ENCODE results near the gene CHSY1.
A peak's percentile ranks its signal among the peaks of the same experiment; 100 is the strongest.

Gene CHSY1

DNA sequence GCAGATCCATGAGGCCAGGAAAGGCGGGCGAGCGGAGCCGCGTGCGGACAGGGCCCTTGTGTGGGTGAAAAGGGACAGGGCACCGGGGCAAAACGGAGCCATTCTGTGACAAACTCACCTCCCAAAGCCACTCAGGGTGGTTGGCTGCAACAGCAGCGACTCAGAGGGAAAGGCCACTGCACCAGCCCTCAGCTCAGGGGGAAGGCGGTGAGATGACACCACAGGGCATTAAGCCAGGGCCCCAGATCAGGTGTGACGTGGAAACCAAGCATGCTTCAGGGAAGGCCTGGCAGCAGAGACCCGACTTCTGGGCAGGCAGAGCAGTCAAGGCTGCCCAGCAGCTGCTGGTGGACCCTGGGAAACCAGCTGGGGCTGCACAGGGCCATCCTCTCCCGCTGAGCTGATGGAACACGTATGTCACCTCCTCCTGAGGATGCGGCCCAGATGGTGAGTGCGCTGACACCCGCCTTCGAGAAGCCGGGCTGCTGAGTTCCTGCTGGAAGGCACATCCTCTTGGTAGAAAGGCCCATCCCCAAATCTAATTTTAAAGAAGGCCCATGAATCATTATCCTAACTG is 82.3 kb downstream of the CHSY1 start:
- DNase-seq, result no peak

- no peak for DNase-seq
Measured at GRCh38 chr15:101168898-101169494, 82.9 kb downstream of the CHSY1 start.

DNA sequence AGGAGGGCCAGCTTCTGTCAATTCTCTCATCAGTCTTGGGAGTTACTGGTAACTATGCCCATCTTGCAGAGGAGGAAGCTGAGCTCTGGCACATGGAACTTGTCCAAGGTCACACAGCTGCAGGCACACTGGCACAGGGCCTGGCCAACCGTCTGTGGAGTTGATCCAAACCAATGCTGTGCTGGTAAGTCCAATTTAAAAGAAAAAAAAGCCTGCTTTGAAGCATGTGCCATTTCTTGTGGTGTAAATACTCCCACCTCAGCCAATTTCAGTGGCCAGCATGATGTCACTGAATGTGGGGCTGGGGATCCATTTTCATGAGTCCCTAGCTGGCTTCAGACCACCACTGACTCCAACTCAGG is 83.4 kb downstream of the CHSY1 start:
- DNase-seq, result no peak

GRCh38 chr15:101167753-101168462 is 83.9 kb downstream of the CHSY1 start:
- peak; percentile 90 for DNase-seq

DNA sequence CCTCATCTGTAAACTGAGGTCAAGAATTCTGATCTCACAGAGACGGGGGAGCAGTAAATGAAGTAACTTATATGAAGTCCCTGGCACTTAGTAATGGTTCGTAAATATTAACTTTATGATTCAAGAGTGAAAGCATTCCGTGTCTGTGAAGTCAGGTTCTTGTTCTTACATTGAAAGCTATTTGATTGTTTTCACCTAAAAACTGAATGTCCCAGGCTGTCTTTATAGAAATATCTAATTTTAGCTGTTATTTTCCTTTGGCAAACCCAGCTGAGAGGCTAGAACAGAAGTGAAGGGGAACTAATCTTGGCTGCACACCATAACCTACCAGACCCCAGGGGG is 84.5 kb downstream of the CHSY1 start:
- no peak for DNase-seq

GRCh38 chr15:101165905-101166471 is 85.9 kb downstream of the CHSY1 start:
- no peak for DNase-seq

DNA sequence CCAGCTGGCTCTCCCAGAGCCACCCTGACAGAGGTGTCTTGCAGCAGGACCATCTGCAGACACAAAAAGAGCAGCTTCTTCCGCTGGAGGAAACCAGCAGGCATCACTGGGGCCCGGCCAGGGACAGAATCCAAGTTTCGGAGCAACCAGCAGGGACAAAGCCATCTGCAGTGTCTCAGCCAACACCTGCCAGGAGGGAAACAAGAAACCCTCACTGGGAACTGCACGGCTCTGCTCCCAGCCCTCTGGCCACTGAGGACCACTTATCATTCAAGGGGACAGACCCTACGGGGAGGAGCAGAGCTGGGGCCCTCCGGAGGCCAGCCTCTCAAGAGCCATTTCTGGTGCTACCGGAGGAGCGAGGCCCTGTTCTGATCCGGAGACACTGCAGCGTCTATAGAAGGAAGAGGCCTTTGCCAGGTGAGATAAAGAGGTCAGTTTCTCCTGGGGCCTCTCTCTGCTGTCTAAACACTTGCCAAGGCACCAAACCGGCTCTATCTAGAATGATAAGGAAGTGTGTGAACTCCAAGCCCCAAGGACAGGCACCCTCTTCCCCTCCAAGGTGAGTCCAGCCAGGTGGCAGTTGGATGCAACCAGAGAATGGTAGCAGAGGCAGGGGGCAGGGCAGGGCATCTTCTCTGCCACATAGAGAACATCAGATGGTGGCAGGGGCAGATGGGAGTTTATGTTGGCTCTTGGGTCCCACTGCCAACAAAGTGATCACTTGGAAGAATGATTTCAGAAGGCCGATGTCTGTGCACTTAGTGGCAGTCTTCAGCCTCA is 89.0 kb downstream of the CHSY1 start:
- DNase-seq, result no peak

DNA sequence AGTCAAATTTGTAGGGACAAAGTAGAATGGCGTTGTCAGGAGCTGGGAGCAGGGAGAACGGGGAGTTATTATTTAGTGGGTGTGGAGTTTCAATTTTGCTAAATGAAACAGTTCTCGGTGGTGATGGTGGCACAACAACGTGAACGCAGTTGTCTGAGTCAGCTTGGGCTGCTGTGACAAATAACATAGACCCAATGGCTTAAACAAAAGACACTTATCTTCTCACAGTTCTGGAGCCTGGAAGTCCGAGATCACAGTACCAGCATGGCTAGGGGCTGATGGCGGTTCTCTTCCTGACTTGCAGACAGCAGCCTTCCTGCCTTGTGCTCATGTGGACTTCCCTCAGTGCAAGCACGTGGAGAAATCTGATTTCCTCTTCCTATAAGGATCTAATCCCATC is 90.2 kb downstream of the CHSY1 start:
- no peak for DNase-seq

DNA sequence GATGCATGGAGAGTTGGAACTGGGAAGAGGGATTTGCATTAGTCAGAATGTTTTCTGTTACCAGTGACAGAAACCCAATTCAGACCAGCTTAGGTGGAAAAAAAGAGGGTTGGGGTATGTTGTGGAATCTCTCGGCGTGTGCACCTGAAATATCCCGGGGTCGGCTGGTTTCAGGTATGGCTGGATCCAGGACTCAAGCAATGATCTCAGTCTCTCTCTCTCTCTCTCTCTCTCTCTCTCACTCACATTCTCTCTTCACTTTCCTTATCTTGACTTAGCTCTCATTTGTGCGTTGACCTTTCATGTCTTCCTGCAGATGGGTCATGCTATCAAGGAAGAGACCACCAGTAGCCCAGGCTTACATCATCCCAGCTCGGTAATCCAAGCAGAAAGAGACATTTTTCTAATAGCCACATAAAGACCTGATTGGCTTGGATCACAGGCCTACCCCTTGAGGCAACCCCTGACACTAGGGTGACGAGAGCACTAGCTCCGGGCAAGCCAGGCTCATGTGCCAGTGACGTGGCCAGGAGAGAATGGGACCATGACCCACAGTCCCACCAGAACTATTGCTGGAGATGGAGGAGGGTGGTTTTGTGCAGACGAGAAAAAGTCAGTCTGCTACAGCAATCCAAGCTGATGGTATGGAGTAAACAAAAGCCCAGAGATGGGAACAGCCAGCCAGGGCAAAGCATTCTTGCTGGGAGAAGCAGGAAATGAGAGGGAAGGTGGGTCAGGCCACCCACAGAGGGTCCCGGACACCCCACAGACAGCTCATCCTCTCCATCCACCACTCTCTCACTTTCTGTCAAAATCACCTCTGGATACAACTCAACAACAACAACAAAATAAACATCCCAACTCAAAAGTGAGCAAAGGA is 91.7 kb downstream of the CHSY1 start:
- DNase-seq, result no peak

DNA sequence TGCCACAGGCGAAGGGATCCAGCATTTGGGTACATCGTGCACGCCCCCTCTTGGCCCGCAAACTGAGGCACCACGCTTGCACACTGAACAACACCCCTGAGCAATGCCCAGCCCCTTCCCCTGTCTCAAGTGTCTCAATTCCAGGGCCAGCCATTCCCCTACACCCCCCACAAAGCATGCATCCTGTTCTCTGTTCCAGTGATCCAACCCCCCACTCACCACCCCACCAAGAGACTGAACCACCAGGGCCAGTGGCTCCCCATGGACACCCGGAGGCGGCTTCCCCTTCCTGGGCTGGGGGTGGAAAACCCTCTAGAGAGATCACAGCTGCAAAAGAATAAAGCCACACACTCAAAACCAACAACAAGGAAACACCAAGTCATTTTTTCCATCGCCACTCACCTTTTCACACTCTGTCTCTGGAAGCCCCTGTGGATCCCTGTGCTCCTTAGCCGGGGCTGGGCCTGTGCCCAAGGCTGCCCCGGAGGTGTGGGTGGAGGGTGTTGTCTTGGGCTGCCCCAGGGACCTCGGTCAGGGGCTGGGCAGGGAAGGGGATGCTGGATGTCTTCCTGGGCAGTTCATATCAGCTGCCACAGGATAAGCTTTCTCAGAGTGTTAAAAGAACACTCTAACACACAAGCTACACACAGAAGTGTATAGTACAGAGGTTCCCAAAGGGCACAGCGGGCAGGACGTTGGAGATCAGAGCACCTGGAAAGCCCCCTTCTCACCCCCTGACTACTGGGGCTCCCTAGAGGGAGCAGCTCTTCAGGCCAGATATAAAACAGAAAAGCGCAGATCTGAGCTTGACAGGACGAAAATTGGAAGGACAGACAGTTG is 92.5 kb downstream of the CHSY1 start:
- DNase-seq, result no peak

GRCh38 chr15:101158166-101159095 is 93.4 kb downstream of the CHSY1 start:
- DNase-seq, result no peak

- no peak for DNase-seq
Measured at GRCh38 chr15:101157721-101158120, 94.1 kb downstream of the CHSY1 start.

GRCh38 chr15:101156509-101157159 is 95.2 kb downstream of the CHSY1 start:
- DNase-seq, result no peak

DNA sequence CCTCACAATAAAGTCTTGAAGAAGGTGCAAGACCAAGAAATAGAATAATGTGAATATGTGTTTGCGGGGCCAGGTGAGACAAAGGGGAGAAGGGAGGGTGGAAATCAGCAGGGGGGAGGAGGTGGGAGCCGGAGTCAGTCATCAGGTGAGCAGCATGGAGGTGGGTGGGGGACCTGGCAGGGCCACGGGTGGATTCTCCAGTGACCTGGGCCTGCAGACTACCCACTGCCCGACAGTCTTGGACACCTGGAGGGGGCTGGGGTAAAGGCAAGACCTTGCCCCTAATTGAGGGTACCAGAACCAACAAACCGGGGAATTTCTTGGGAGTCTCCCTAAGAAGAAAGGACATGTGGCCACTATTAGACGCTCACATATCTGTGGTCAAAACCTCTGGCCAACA is 95.8 kb downstream of the CHSY1 start:
- no peak for DNase-seq

GRCh38 chr15:101153801-101154656 is 97.8 kb downstream of the CHSY1 start:
- DNase-seq, result no peak

- peak; percentile 27 for DNase-seq
Measured at GRCh38 chr15:101152914-101153313, 98.9 kb downstream of the CHSY1 start.

DNA sequence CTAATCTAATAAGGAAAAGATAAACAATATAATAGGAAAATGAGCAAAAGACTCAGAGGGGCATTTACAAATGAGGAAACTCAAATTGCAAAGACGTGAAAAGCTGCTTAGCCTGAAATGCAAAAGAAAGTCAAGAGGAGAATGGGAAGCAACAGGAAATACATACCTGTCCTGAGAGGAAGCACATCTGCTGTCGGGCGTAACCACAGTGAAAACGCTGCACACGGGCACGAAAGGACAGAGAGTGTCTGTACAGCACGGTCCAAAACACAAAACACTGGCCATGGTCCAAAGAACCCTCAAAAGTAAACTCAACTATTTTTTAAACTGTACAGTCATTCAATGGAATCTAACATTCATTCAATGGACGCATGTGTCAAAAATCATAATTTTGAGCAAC is 100.6 kb downstream of the CHSY1 start:
- no peak for DNase-seq

DNA sequence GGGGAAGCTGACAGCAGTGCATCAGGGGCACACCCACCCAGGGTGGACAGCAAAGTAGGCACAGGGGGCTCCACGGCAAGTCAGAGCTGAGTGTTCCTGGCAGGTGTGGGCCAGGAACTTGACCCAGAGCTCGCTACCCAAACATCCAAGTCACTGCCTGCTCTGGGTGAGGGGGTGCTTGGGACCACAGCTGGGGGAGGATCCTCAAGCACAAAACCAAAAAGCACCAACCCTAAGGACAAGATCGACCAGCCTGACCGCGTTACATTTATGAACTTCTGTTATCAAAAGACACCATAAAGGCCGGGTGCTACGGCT is 101.2 kb downstream of the CHSY1 start:
- DNase-seq, result no peak
